Esophagus mucosa (tissue), 1 donor: ENCODE measurements around the gene GZMA. TPM values are rescaled to one million over a fixed set of nuclear protein-coding genes. Genes with fewer than 3 reads are reported as not detected.
A peak's percentile ranks its signal among the peaks of the same experiment; 100 is the strongest.

ENCODE experiments used
- ATAC-seq: fragments of 200-7000 bp; cut with Tn5 transposase; one replicate; pipeline ENCODE4 v1.9.1; 2020
- total RNA-seq: library from RNA; stranded (reverse); gene quantifications from one replicate; pipeline ENCODE4 v1.2.4, GENCODE V29; 2023
- donor health status: DM: yes; HTN: yes; CAD: no.

The GZMA gene
- total RNA-seq, 1 donor from 2014 or later: 0.36 TPM

- ATAC-seq: no peak
Observed at GRCh38 chr5:55110217-55110616, 7.8 kb downstream of the GZMA start.

GRCh38 chr5:55113327-55113726 lies 10.9 kb downstream of the GZMA start:
- ATAC-seq: no peak

- no peak for ATAC-seq
Observed at GRCh38 chr5:55114061-55114460, 11.6 kb downstream of the GZMA start.

- no peak for ATAC-seq
Observed at GRCh38 chr5:55123365-55123764, 20.9 kb downstream of the GZMA start.

- ATAC-seq: no peak
Observed at GRCh38 chr5:55134053-55134722, 31.7 kb downstream of the GZMA start.

- no peak for ATAC-seq
Observed at GRCh38 chr5:55136521-55136920, 34.1 kb downstream of the GZMA start.

GRCh38 chr5:55140908-55141665 lies 38.6 kb downstream of the GZMA start:
- ATAC-seq: no peak

GRCh38 chr5:55141945-55142690 lies 39.7 kb downstream of the GZMA start:
- ATAC-seq: no peak

GRCh38 chr5:55143624-55144023 lies 41.2 kb downstream of the GZMA start:
- ATAC-seq: no peak

- no peak for ATAC-seq
Observed at GRCh38 chr5:55146080-55146479, 43.6 kb downstream of the GZMA start.

- peak; percentile 81 for ATAC-seq
Observed at GRCh38 chr5:55146543-55147151, 44.2 kb downstream of the GZMA start.

GRCh38 chr5:55149308-55149795 lies 46.9 kb downstream of the GZMA start:
- ATAC-seq: peak; percentile 65

- peak; percentile 97 for ATAC-seq
Observed at GRCh38 chr5:55151923-55152842, 49.7 kb downstream of the GZMA start.

GRCh38 chr5:55154873-55155272 lies 52.4 kb downstream of the GZMA start:
- no peak for ATAC-seq

Other genes starting within 250 kb of the GZMA start
- not detected for gene ESM1, start 117.1 kb upstream of the GZMA start, total RNA-seq
- not detected for gene GZMK, start 78.4 kb upstream of the GZMA start, total RNA-seq
- 6.3 TPM for gene GPX8, start 57.5 kb downstream of the GZMA start, total RNA-seq
- not detected for gene CDC20B, start 70.5 kb downstream of the GZMA start, total RNA-seq
- gene MCIDAS, start 124.7 kb downstream of the GZMA start, total RNA-seq: 0.20 TPM
- gene CCNO, start 131.0 kb downstream of the GZMA start, total RNA-seq: 2.2 TPM
- 18.2 TPM for gene DHX29, start 205.0 kb downstream of the GZMA start, total RNA-seq
- gene MTREX, start 205.3 kb downstream of the GZMA start, total RNA-seq: 42.2 TPM